HEK293T (cell line): ENCODE results near the gene GPALPP1.

Experiments used
- ELF4 ChIP-seq: fragments of 450-650 bp; IDR thresholded peaks from 2 replicates; pipeline ENCODE4 v1.6.1; 2017; ENCODE audit warnings: antibody characterized with exemption
- LEF1 ChIP-seq: fragments of 450-650 bp; IDR thresholded peaks from 2 replicates; pipeline ENCODE4 v1.6.1; 2017; ENCODE audit warnings: mild to moderate bottlenecking, borderline replicate concordance
- SUZ12 ChIP-seq: fragments of 450-650 bp; IDR thresholded peaks from 2 replicates; pipeline ENCODE4 v1.6.1; 2016; ENCODE audit warnings: mild to moderate bottlenecking

DNA sequence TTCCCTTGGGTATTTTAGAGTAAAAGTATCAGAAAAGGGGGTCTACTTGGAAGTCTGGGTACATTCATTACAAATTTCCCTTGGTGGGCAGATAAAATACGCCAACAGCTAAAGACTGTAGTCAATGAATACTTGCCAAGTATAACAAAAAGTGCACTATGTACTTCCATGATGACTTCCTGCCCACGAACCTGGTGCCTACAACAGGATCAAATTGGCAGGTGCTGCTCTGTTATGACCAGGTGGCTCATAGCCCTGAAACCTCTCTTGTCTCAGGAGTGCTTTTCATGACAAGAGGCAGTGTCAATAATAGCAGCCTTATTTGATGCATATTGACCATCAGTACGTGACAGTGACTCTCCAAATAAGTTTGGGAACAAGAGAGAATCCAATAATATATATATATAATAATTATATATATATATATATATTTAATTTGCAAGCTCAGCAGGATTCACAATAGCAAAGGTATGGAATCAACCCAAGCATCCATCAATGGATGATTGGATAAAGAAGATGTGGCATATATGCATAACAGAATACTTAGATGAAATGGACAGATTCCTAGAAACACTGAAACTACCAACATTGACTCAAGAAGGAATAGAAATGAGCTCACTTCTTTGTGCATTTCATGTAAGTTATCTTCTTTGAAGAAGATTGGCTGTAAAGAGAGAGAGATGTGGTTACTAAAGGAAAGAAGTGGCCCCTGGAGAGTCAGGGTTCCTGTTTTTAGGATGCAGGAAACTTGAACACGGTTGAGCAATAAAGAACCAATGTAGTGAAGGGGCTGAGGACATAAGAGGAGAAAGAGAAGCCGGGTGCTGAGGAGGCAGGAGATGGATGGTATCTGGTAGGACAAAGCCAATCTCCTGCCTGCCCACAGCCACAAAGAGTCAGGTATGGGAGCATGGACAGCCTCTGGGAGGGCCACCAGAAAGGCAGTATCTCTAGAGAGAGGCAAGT lies 79.0 kb downstream of the GPALPP1 start:
- TF ChIP-seq LEF1 (no peak), SUZ12 (no peak), ELF4 (no peak)
